Uterus (tissue), 2 donors: Measurements from ENCODE around the gene OR13G1.

Experiments
- POLR2A ChIP-seq, 2 donors: fragments of 450-650 bp; IDR thresholded peaks; one replicate each; pipeline ENCODE4 v1.6.1; 2016; ENCODE audit warnings: antibody characterized with exemption in 2 of 2, mild to moderate bottlenecking in 1 of 2, moderate library complexity in 1 of 2
- TF ChIP-seq, protein P1 (sequence below), 4 experiments: fragments of 200-600 bp in 2 of 4; fragments of 450-650 bp in 2 of 4; sonication (generic) in 2 of 4; IDR thresholded peaks; one replicate each; pipeline ENCODE4 v1.5.1; 2016 to 2019; ENCODE audit warnings: antibody characterized with exemption in 4 of 4, mild to moderate bottlenecking in 2 of 4, moderate library complexity in 1 of 4

DNA sequence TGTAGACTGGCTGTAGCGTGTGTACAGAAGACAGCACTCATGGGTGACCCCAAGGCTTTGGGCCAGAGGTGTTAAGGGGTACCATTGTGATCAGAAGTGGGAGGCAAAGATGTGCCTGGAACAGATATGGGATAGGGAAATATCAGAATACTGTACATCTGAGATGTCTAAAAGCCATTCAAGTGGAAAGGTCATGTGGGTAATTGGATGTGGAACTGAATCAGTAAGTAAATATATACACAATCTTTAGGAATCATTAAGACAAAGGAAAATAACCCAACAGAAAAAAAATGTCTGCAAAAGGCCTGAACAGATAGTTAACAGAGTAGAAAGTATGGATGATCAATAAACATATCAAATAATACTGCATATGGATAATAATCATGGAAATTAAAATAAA is 26.5 kb downstream of the OR13G1 start:
- TF ChIP-seq, protein P1, sequence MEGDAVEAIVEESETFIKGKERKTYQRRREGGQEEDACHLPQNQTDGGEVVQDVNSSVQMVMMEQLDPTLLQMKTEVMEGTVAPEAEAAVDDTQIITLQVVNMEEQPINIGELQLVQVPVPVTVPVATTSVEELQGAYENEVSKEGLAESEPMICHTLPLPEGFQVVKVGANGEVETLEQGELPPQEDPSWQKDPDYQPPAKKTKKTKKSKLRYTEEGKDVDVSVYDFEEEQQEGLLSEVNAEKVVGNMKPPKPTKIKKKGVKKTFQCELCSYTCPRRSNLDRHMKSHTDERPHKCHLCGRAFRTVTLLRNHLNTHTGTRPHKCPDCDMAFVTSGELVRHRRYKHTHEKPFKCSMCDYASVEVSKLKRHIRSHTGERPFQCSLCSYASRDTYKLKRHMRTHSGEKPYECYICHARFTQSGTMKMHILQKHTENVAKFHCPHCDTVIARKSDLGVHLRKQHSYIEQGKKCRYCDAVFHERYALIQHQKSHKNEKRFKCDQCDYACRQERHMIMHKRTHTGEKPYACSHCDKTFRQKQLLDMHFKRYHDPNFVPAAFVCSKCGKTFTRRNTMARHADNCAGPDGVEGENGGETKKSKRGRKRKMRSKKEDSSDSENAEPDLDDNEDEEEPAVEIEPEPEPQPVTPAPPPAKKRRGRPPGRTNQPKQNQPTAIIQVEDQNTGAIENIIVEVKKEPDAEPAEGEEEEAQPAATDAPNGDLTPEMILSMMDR (IDR thresholded peaks at IDR 0.05): no peak
- no peak for TF ChIP-seq POLR2A (IDR thresholded peaks at IDR 0.05)
